ENCODE results near the gene SPATS2.
"Not testable (repeated sequence)": the region's sequence is repeated elsewhere in the genome, so short reads cannot be mapped to it uniquely, and the experiment has no call there.

Gene SPATS2

DNA sequence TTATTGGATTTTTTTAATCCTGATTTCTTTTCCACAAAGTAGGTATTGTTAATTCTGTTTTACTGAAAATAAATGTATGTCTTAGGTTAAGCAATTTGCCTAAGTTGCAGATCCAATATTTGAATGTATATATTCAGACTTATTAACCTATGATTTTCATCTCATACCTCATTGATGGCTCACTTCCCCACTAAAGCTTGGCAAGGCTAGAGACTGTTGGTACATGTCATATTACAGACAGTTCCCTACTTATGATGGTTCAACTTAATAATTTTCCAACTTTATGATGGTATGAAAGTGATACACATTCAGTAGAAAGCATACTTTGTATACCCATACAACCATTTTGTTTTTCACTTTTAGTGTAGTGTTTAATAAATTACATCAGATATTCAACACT is 138.4 kb downstream of the SPATS2 start:
- in situ Hi-C loops (cut with MboI; ENCODE audit: low sequenced_read_pairs) = loop anchor here (25.0 kb wide), 1 partner anchor 143 kb away; the partner anchor contains the start of gene SPATS2

DNA sequence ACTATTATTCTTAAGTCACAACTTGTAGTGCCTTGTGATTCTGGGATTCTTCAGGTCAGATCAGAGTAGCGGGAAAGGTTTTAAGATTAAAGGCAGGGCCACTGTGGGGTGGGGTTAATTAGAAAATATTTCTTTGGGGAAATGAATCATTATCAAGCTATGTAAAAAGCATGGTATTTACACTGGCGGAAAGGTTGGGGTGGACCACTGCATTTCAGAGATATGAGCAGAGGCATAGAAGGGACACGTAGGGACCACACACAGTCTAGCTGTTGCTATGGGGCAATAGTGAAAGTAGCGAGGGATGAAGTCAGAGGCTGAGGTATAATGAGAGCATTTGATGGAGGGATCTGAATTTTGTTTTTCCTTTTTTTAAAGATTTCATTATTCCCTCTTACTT is 139.9 kb downstream of the SPATS2 start:
- in situ Hi-C loops (cut with MboI; ENCODE audit: low sequenced_read_pairs) = loop anchor here (25.0 kb wide), 1 partner anchor 145 kb away; the partner anchor contains the start of gene SPATS2

DNA sequence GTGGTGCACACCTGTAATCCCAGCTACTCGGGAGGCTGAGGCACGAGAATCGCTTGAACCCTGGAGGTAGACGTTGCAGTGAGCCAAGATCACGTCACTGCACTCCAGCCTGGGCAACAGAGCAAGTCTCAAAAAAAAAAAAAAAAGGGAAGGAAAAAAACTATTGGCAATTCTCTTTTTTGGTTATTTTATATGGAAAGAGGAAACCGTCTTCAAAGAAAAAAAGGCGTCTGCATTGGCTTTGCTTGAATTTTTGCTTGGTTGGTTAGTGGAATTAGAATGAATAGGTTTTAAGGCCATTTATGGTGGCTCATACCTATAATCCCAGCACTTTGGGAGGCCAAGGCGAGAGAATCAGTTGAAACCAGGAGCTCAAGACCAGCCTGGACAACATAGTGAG is 142.4 kb downstream of the SPATS2 start:
- in situ Hi-C loops (cut with MboI; ENCODE audit: low sequenced_read_pairs) = loop anchor here (25.0 kb wide), 1 partner anchor 147 kb away; the partner anchor contains the start of gene SPATS2

DNA sequence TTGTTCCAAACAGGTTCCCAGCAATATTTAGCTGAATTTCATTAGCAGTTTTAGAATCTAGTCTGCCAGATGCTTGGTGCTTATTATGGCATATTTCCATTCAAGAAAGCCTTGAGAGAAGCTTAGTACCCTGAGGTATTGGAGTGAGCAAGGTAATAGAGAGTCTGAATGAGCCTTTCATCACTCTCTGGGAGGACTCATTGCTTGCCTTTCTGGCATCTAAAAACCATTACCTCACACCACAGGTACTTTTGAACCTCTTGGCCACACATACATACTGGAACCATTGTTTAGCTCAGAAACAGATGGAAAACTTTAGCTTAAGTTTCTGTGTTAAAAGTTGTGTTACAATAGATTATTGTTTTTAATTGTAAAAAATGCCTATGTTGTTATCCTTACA is 144.1 kb downstream of the SPATS2 start:
- in situ Hi-C loops (cut with MboI; ENCODE audit: low sequenced_read_pairs) = loop anchor here (25.0 kb wide), 1 partner anchor 149 kb away; the partner anchor contains the start of gene SPATS2

DNA sequence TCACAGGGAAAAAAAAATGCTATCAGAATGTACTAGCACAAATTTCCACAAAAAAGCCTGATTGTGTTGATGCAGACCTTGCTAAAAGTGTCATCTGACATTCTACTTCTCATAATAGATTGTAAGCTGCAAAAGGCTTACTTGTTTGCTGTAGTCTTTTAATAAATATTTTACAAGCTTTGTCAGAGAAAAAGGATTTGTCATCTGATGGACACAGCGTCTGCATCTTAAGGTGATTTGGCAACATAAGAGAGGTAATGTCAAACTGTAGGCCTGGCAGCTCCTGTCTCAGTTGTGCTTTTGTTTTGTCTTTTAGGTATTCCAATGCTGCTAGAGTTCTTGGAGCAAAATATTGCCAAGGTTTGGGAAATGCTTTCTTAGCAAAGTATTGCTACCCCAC is 145.3 kb downstream of the SPATS2 start:
- in situ Hi-C loops (cut with MboI; ENCODE audit: low sequenced_read_pairs) = loop anchor here (25.0 kb wide), 1 partner anchor 150 kb away; the partner anchor contains the start of gene SPATS2

DNA sequence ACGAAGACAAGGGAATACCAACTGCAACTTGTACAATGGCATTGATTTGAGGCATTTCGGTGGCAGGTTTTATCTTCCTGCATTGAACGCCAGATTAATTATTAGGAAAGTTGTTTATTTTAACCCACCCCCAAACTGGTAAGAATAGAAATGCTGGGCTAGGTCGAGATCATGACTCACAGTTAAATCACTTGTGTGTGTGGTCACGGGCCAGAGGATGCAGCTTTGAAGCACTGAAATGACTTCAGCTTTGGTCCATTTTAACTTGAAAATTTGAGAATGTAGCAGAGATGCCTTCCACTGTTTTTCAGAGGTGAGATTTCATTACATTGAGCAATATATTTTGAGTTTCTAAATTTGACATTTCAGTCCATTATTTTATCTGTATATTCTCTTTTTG is 148.0 kb downstream of the SPATS2 start:
- in situ Hi-C loops (cut with MboI; ENCODE audit: low sequenced_read_pairs) = loop anchor here (25.0 kb wide), 1 partner anchor 153 kb away; the partner anchor contains the start of gene SPATS2

DNA sequence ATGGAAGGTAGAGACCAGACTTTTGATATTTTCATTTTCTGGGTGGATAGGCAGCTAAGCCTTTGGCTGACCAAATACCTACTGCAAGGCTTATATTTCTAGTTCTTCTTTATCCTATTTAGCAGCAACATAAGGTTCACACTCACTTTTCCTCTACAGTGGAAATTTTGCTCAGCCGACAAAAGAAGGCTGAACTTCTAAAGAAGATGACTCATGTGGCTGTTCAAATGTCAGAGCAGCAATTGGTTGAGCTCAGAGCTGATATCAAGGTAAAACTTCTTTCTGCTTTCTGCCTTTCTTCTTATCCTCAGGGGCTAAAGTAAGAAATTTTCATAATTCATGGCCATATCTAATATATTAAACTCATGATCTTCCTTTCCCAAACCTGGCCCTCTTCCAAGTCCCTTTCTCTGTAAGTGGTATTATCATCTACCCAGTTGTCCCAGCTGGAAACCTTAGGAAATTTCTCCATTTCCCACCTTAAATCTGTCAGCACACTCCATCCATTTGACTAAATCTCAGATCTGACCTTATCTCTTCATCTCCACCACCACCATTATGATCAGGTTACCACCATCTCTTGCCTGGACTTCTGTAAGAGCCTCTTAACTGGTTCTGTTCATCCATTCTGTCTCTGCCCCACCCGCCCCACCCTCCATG is 151.8 kb downstream of the SPATS2 start:
- in situ Hi-C loops (cut with MboI; ENCODE audit: low sequenced_read_pairs) = loop anchor here (25.0 kb wide), 1 partner anchor 157 kb away; the partner anchor contains the start of gene SPATS2

DNA sequence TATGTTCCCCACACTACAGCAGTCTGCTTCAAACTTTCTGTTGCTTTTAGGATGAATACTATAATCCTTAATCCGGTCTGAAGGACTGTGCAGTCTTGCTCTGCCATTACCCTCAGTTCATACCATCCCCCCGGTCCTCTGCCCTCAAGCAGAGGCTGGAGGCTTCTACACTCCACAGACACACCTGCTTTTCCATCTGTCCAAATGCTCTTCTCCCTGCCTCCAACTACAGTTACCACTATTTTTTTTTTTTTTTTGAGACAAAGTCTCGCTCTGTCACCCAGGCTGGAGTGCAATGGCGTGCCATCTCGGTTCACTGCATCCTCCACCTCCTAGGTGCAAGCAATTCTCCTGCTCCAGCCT is 152.3 kb downstream of the SPATS2 start:
- in situ Hi-C loops (cut with MboI; ENCODE audit: low sequenced_read_pairs) = loop anchor here (25.0 kb wide), 1 partner anchor 157 kb away; the partner anchor contains the start of gene SPATS2

DNA sequence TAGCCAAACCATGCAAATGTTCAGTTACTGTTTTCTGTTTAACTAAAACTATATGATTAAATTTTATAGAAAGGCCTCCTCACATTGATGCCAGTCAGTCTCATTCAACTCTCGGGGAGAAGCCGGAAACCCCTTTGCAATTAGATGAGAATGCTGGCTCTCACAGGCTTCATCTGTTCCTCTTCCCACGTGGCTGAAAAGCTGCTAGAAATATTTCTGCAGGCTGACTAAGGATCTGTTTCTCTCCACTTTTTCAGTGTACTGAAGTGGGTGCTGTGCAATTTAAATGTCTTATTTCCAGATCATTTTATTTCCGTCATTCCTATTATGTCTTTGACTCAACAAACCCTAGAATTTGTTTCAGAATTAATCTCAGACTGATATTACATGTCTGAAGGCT is 154.1 kb downstream of the SPATS2 start:
- in situ Hi-C loops (cut with MboI; ENCODE audit: low sequenced_read_pairs) = loop anchor here (25.0 kb wide), 1 partner anchor 159 kb away; the partner anchor contains the start of gene SPATS2

DNA sequence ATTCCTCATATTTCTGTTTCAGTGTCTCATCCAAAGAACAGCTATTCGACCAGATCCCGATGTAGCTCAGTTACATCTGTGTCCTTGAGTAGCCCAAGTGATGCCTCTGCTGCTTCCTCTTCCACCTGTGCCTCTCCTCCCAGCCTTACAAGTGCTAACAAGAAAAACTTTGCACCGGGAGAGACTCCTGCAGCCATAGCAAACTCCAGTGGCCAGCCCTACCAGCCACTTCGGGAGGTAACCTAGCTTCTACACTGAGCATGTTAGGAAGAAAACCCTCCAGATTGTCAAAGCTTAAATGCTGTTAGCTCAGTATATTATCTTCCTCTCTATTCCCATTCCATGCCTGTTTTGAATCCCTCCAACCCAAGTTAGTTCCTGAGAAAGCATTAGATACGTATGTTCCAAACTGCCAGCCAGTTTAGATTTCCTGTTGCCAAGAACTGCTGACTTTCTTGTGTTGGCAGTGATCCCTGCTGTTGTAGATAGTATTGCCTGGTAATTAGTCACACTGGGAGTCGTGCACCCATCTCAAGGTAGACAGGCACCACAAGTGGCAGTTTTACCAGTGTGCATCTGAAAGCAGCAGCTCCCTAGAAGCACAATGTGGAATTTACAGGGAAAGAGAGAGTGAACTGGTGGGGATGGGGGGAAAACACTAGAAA is 157.5 kb downstream of the SPATS2 start:
- in situ Hi-C loops (cut with MboI; ENCODE audit: low sequenced_read_pairs) = loop anchor here (25.0 kb wide), 1 partner anchor 162 kb away; the partner anchor contains the start of gene SPATS2

DNA sequence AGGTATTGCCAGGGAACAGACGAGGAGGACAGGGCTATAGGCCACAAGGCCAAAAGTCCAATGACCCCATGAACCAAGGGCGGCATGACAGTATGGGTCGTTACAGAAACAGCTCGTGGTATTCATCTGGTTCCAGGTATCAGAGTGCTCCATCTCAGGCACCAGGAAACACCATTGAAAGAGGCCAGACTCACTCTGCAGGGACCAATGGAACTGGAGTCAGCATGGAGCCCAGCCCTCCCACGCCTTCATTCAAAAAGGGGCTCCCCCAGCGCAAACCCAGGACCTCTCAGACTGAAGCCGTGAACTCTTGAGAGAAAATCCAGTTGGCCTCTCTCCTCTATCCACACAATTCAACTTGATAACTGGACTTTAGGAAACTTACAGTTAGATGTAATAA is 158.7 kb downstream of the SPATS2 start:
- in situ Hi-C loops (cut with MboI; ENCODE audit: low sequenced_read_pairs) = no loop called here

DNA sequence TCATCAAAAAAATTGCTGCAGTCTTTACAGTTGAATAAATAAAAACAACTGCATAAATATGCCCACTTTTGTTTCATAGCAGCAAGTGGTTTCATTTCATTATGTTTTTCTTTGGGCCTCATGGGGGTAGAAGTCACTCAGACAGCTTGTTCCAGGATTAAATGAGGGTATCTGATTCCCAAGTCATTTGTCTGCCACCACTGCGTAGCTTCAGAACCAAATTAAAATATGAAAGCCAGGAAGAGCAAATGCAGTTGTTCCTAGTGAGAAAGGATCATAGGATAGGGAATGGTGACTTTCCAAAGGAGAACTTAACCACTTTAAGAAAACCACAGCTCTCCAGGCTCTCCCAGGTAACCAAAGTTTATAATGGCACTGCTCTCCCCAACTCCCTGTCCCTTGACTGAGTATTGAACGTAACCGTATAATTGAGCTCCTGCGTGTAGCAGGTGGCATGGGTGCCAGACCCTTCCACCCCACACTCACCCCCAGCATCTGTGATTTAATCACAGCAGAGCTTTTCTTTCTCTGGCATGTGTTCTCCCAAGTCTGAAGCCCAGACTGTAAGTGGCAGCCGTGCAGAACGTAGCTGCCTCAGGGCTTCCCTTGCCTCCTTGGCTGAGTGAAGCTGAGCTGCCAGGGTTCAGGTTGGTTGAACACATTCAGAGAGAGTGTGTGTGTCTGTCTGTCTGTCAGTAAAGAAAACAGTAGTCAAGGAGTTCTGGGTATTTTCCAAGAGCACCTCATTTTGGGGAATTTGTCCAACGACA is 160.3 kb downstream of the SPATS2 start:
- in situ Hi-C loops (cut with MboI; ENCODE audit: low sequenced_read_pairs) = no loop called here

DNA sequence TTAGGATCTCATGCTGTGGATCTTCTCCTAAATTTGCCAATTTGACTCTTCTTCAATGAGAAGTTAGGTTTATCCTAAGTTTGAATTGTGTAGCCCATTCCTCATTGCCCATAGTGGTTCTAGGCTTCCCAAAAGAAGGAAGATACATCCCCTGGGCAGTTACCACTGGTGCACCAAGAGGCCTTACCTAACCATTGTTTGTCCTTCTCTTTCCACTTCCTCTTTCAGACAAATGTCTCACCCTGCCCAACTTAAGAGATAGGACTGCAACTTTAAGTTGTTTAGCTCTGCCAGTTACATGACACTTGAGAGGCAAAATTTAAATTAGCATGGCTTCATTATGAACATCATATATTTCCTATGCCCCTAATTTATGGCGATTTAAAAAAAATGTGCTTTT is 162.2 kb downstream of the SPATS2 start:
- in situ Hi-C loops (cut with MboI; ENCODE audit: low sequenced_read_pairs) = no loop called here

DNA sequence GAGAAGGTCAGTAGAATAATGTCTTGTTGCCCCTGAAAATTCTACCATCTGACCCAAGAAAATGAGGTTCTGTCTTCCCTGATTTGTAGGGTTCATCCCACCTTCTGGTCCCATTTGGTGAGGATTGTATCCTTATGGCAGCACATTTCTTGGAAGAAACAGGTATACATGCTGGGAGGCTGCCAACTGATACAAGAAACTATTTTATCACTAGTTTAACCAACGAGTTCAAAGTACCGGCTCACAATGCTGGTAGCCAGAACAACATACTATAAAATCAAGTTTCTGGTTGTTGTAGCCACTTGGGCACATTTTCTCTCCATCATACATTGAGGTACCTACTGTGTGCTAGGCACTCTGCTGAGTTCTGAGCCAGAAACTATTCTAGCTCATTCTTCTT is 164.5 kb downstream of the SPATS2 start:
- in situ Hi-C loops (cut with MboI; ENCODE audit: low sequenced_read_pairs) = no loop called here

DNA sequence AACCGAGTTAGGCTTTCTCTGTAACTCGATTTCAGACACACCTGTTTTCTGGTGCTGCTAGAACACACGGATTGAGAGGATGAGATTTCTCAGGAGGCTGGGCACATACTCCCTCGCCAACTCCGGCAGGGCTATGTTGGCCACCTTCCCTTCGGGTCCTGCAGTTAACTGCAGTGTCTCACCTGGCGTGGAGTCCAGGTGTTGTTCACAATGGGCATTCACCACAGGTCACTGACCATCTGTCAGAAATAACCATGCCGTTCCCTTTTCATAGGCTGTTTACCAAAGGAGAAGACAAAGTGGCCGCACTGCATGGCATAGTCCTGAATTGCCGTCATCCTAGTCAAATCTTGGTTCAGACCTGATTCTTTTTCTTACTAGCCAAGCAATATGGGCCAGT is 166.1 kb downstream of the SPATS2 start:
- in situ Hi-C loops (cut with MboI; ENCODE audit: low sequenced_read_pairs) = no loop called here

DNA sequence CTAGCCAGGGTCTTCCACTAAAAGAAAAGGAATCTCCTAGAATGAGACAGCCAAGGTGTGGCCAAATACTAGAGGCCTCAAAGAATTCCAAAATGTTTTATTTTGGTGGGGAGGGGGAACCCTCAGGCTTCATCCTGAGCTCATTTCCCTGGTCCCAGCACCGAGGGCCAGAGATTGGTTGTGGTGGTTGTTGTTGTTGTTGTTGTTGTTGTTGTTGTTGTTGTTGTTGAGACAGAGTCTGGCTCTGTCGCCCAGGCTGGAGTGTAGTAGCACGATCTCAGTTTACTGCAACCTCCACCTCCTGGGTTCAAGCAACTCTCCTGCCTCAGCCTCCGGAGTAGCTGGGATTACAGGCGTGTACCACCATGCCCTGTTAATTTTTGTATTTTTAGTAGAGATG is 166.9 kb downstream of the SPATS2 start:
- in situ Hi-C loops (cut with MboI; ENCODE audit: low sequenced_read_pairs) = not testable (repeated sequence)

DNA sequence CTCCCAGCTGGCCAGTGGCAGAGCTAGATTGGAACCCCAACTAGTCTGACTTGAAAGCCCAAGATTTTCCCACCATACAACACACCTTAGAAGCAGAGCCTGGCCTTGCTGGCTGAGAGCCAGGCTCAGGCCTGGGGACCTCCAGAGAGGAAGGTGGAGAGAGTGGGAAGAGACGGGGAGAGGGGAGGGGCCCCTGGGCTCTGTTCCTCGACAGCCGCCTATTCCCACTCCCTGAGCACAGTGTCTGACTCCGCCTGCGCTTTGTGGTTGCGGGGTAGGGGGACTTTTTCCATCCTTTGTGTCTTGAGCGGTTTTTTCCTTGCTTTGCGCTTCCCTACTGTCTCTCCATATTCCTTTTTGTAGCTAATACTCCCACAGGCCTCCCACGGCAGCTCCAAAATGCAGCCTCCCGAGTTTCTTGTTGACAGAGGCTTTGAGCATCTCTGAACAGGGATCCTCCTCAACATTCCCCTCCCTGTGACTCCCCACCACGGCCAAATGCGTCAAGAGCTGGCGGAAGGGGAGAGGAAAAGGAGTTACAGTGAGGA is 167.5 kb downstream of the SPATS2 start:
- in situ Hi-C loops (cut with MboI; ENCODE audit: low sequenced_read_pairs) = no loop called here

DNA sequence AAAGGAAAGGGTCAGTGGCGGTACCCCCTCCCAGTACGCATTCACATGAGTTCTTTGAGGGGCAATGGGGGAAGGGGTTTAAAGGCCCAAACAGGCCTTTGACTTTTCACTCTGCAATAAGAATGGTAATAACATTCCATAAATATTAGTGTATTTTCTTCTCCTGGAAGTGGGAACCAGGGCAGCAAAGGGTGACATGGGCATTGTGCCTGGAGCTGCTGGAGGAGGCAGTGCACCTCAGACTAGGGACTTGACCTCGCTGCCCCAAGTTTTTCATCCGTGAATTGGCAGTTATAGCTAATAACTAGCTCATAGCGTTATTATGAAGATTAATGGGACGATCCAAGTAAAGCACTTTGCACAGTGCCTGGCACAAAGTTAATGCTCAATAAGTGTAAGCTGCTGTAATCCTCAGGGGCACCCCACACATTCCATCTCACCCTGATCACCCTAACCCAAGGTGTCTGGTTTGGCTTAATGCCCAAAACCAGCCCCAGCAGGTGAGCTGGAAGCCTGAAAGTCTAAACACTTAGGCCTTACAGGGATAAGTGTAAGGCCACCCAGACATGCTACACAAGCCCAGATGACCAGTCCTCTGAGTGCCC is 168.8 kb downstream of the SPATS2 start:
- in situ Hi-C loops (cut with MboI; ENCODE audit: low sequenced_read_pairs) = no loop called here

DNA sequence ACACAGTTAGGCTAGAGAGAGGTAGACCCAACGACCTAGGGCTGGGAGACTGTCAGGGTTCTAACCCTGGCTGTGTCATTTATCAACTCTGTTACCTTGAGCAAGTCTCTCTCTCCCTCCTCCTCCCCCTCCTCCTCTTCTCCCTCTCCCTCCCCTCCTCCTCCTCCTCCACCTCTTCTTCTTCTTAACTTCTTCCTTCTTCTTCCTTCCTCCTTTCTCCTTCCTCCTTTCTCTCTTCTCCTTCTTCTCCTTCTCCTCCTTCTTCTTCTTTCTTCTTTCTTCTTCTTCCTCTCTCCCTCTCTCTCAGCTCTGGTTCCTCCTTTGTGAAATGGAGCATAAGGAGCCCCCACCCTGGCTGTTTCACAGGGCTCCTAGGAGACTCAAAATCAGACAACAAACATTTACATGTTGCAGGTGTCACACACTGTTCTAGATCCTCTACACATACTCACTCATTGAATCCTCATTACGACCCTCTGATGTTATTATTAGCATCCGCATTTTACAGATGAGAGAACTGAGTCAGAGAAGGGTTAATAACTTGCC is 169.3 kb downstream of the SPATS2 start:
- in situ Hi-C loops (cut with MboI; ENCODE audit: low sequenced_read_pairs) = no loop called here

DNA sequence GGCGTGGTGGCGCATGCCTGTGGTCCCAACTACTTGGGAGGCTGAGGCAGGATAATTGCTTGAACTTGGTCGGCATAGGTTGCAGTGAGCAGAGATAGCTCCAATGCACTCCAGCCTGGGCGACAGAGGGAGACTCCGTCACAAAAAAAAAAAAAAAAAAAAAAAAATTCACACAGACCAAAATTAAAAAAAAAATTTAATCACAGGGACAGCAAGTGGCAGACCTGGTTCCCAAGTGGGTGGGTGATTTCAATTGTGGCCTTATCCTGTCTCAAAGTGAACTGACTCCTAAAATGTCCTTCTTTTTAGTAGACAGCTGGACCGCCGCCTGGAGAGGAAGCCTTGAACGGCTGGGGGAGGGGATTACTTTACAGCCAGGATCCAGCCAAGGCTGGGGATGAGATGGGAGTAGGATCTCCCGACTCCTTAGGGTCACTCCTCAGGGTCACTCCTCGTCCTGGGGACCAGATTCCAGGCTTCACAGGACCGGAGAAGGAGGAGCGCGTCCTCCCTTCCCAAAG is 170.0 kb downstream of the SPATS2 start:
- in situ Hi-C loops (cut with MboI; ENCODE audit: low sequenced_read_pairs) = no loop called here

Data from hTERT RPE-1 (cell line).